ENCODE results near the gene CSNK2A3.

- TF ChIP-seq, protein P1, sequence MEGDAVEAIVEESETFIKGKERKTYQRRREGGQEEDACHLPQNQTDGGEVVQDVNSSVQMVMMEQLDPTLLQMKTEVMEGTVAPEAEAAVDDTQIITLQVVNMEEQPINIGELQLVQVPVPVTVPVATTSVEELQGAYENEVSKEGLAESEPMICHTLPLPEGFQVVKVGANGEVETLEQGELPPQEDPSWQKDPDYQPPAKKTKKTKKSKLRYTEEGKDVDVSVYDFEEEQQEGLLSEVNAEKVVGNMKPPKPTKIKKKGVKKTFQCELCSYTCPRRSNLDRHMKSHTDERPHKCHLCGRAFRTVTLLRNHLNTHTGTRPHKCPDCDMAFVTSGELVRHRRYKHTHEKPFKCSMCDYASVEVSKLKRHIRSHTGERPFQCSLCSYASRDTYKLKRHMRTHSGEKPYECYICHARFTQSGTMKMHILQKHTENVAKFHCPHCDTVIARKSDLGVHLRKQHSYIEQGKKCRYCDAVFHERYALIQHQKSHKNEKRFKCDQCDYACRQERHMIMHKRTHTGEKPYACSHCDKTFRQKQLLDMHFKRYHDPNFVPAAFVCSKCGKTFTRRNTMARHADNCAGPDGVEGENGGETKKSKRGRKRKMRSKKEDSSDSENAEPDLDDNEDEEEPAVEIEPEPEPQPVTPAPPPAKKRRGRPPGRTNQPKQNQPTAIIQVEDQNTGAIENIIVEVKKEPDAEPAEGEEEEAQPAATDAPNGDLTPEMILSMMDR (IDR thresholded peaks at IDR 0.05; ENCODE audit: insufficient read depth, low read length), result no peak
- no peak for TF ChIP-seq GABPA (IDR thresholded peaks at IDR 0.05; ENCODE audit: low read depth)
- TF ChIP-seq REST (IDR thresholded peaks at IDR 0.05; ENCODE audit: insufficient replicate concordance, low read depth), result no peak
- no peak for TF ChIP-seq POLR2AphosphoS5 (IDR thresholded peaks at IDR 0.05; ENCODE audit: low read depth)
- TF ChIP-seq SPI1 (IDR thresholded peaks at IDR 0.05; ENCODE audit: borderline replicate concordance, low read depth), result no peak
These were observed 27.3 kb upstream of the CSNK2A3 start for GRCh38 chr11:11380340-11380739.
